SK-N-SH (cell line): Measurements from ENCODE around the gene ISL2.

ENCODE experiments used
- EZH2phosphoT487 ChIP-seq: fragments of 200-600 bp; sonication (generic); IDR thresholded peaks from 2 replicates; pipeline ENCODE4 v1.6.1; 2017; ENCODE audit warnings: low read depth, mixed run types, mild to moderate bottlenecking, antibody characterized with exemption, moderate library complexity, borderline replicate concordance
- FOXJ3 ChIP-seq: sonication (generic); formaldehyde crosslinking; IDR thresholded peaks from 2 replicates; pipeline ENCODE4 v1.5.1; 2020; ENCODE audit warnings: mild to moderate bottlenecking, missing genetic modification reagents
- GATA2 ChIP-seq: sonication (generic); formaldehyde crosslinking; IDR thresholded peaks from 2 replicates; pipeline ENCODE4 v1.5.0; 2020; ENCODE audit warnings: mild to moderate bottlenecking, missing genetic modification reagents
- MEF2A ChIP-seq: IDR thresholded peaks from 2 replicates; pipeline ENCODE4 v1.4.0; 2012; ENCODE audit warnings: low read depth, borderline replicate concordance
- MXI1 ChIP-seq: IDR thresholded peaks from 2 replicates; pipeline ENCODE4 v1.6.1; 2012; ENCODE audit warnings: mild to moderate bottlenecking, low read depth, low read length, improper control_type of control experiment
- NFIC ChIP-seq: IDR thresholded peaks from 2 replicates; pipeline ENCODE4 v1.4.0; 2012; ENCODE audit warnings: borderline replicate concordance
- RXRA ChIP-seq: IDR thresholded peaks from 2 replicates; pipeline ENCODE4 v1.4.0; 2012; ENCODE audit warnings: low read depth, mild to moderate bottlenecking, borderline replicate concordance
- TF ChIP-seq, protein P1 (sequence below): fragments of 200-600 bp; sonication (generic); IDR thresholded peaks from 2 replicates; pipeline ENCODE4 v1.6.1; 2017; ENCODE audit warnings: antibody characterized with exemption, mild to moderate bottlenecking, moderate library complexity
- TF ChIP-seq, protein P2 (sequence below): IDR thresholded peaks from 2 replicates; pipeline ENCODE4 v1.4.0; 2012; ENCODE audit warnings: low read depth, borderline replicate concordance
- TF ChIP-seq, protein P3 (sequence below): fragments of 150-350 bp; IDR thresholded peaks from 2 replicates; pipeline ENCODE4 v1.6.1; 2017; ENCODE audit warnings: antibody characterized with exemption, low read length, low read depth, borderline replicate concordance
- TF ChIP-seq, protein P4 (sequence below): IDR thresholded peaks from 2 replicates; pipeline ENCODE4; 2012
- TF ChIP-seq, protein P5 (sequence below): IDR thresholded peaks from 2 replicates; pipeline ENCODE4 v1.4.0; 2012; ENCODE audit warnings: low read depth, borderline replicate concordance

DNA sequence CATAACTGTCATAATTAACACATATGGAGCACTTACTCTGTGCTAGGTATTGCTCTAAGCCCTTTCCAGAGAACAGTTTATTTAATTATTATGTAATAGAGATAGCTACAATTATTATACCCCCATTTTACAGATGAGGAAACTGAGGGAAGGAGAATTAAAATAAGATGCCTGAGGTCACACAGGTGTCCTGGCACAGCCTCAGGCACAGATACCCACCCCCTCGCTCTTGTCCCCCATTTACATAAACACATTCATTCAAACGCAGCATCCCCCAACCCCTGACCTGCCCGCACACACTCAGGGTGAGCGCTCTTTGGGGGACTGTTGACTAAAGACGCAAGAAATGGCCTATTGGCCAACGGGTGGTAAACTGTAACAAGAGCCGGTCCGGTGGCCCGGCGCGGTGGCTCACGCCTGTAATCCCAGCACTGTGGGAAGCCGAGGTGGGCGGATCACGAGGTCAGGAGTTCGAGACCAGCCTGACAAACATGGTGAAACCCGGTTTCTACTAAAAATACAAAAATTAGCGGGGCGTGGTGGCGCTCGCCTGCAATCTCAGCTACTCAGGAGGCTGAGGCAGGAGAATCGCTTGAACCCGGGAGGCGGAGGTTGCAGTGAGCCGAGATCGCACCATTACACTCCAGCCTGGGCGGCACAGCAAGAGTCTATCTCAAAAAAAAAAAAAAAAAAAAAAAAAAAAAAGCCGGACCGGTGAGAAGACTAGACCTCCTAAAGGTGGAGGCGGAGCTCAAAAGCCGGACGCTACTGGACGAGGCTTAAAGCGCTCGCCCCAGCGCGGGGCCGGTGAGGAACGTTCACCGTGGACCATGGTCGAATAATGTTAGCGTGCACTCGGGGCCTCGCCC, 1.9 kb upstream of the ISL2 start:
- TF ChIP-seq FOXJ3 (CRISPR knock-in tag) (no peak), EZH2phosphoT487 (no peak), MEF2A (no peak), GATA2 (no peak), RXRA (no peak), NFIC (no peak), MXI1 (no peak)
- TF ChIP-seq, protein P1, sequence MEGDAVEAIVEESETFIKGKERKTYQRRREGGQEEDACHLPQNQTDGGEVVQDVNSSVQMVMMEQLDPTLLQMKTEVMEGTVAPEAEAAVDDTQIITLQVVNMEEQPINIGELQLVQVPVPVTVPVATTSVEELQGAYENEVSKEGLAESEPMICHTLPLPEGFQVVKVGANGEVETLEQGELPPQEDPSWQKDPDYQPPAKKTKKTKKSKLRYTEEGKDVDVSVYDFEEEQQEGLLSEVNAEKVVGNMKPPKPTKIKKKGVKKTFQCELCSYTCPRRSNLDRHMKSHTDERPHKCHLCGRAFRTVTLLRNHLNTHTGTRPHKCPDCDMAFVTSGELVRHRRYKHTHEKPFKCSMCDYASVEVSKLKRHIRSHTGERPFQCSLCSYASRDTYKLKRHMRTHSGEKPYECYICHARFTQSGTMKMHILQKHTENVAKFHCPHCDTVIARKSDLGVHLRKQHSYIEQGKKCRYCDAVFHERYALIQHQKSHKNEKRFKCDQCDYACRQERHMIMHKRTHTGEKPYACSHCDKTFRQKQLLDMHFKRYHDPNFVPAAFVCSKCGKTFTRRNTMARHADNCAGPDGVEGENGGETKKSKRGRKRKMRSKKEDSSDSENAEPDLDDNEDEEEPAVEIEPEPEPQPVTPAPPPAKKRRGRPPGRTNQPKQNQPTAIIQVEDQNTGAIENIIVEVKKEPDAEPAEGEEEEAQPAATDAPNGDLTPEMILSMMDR, result no peak
- TF ChIP-seq, protein P2, sequence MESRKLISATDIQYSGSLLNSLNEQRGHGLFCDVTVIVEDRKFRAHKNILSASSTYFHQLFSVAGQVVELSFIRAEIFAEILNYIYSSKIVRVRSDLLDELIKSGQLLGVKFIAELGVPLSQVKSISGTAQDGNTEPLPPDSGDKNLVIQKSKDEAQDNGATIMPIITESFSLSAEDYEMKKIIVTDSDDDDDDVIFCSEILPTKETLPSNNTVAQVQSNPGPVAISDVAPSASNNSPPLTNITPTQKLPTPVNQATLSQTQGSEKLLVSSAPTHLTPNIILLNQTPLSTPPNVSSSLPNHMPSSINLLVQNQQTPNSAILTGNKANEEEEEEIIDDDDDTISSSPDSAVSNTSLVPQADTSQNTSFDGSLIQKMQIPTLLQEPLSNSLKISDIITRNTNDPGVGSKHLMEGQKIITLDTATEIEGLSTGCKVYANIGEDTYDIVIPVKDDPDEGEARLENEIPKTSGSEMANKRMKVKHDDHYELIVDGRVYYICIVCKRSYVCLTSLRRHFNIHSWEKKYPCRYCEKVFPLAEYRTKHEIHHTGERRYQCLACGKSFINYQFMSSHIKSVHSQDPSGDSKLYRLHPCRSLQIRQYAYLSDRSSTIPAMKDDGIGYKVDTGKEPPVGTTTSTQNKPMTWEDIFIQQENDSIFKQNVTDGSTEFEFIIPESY, result no peak
- TF ChIP-seq, protein P3, sequence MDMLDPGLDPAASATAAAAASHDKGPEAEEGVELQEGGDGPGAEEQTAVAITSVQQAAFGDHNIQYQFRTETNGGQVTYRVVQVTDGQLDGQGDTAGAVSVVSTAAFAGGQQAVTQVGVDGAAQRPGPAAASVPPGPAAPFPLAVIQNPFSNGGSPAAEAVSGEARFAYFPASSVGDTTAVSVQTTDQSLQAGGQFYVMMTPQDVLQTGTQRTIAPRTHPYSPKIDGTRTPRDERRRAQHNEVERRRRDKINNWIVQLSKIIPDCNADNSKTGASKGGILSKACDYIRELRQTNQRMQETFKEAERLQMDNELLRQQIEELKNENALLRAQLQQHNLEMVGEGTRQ, result no peak
- TF ChIP-seq, protein P4, sequence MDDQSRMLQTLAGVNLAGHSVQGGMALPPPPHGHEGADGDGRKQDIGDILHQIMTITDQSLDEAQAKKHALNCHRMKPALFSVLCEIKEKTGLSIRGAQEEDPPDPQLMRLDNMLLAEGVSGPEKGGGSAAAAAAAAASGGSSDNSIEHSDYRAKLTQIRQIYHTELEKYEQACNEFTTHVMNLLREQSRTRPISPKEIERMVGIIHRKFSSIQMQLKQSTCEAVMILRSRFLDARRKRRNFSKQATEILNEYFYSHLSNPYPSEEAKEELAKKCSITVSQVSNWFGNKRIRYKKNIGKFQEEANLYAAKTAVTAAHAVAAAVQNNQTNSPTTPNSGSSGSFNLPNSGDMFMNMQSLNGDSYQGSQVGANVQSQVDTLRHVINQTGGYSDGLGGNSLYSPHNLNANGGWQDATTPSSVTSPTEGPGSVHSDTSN, result no peak
- TF ChIP-seq, protein P5, sequence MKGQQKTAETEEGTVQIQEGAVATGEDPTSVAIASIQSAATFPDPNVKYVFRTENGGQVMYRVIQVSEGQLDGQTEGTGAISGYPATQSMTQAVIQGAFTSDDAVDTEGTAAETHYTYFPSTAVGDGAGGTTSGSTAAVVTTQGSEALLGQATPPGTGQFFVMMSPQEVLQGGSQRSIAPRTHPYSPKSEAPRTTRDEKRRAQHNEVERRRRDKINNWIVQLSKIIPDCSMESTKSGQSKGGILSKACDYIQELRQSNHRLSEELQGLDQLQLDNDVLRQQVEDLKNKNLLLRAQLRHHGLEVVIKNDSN, result no peak
